Stomach smooth muscle (tissue), 2 donors: ENCODE measurements around the gene PPP2R3B.

Source experiments
- H3K27ac ChIP-seq: one replicate; pipeline ENCODE4 v1.7.0; 2013; ENCODE audit warnings: mild to moderate bottlenecking, low read length, inconsistent platforms
- H3K27me3 ChIP-seq, 2 donors: one replicate each; pipeline ENCODE4 v1.7.0; 2013; ENCODE audit warnings: low read length in 2 of 2; ENCODE audit not compliant: insufficient read depth in 2 of 2, control insufficient read depth in 1 of 2
- H3K36me3 ChIP-seq, 2 donors: one replicate each; pipeline ENCODE4 v1.7.0; 2013; ENCODE audit warnings: low read length in 2 of 2; ENCODE audit not compliant: control insufficient read depth in 2 of 2, insufficient read depth in 2 of 2
- H3K4me1 ChIP-seq: one replicate; pipeline ENCODE4 v1.7.0; 2013; ENCODE audit warnings: low read length; ENCODE audit not compliant: control insufficient read depth, insufficient read depth
- H3K4me3 ChIP-seq, 2 donors: one replicate each; pipeline ENCODE4 v1.7.0; 2013; ENCODE audit warnings: low read length in 2 of 2
- H3K9ac ChIP-seq, 2 donors: one replicate each; pipeline ENCODE4 v1.7.0; 2013; ENCODE audit warnings: low read length in 2 of 2, mild to moderate bottlenecking in 1 of 2
- H3K9me3 ChIP-seq, 2 donors: one replicate each; pipeline ENCODE4 v1.7.0; 2013; ENCODE audit warnings: low read length in 2 of 2; ENCODE audit not compliant: control insufficient read depth in 2 of 2
- donor health status: healthy.
- donor health status: Pancreatic carcinoma.

PPP2R3B gene

DNA sequence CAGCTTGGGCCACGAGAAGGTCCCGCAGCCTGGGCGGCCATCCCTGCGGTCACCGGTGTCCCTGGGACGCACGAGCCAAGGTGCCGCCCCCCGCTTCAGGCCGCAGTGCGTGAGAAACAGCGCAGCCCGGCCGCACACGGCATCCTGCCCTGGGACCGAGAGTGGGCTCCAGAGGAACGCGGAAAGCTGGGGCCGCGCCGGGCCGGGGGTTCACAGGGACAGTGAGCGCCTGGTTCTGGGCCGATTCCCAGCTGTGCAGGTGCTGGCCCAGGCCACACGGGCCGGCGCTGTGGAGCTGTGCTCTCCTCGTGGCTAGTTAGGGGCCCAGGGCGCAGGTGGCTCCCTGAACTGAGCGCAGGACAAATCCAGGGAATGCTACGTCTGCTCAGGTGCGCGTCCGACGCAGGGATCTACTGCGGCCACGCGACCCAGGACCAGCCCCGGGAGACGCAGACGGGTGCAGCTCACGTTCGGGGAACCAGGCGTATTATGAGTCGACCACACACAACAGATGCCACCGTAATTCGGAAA lies 42.3 kb downstream of the PPP2R3B start:
- Histone ChIP-seq H3K36me3 (no peaks in the 10 kb centered on the region), H3K27ac (no peak overlapping the region), H3K4me1 (no peaks in the 10 kb centered on the region), H3K9ac (no peak overlapping the region), H3K9me3 (no peaks in the 10 kb centered on the region), H3K4me3 (no peak overlapping the region), H3K27me3 (no peaks in the 10 kb centered on the region)

DNA sequence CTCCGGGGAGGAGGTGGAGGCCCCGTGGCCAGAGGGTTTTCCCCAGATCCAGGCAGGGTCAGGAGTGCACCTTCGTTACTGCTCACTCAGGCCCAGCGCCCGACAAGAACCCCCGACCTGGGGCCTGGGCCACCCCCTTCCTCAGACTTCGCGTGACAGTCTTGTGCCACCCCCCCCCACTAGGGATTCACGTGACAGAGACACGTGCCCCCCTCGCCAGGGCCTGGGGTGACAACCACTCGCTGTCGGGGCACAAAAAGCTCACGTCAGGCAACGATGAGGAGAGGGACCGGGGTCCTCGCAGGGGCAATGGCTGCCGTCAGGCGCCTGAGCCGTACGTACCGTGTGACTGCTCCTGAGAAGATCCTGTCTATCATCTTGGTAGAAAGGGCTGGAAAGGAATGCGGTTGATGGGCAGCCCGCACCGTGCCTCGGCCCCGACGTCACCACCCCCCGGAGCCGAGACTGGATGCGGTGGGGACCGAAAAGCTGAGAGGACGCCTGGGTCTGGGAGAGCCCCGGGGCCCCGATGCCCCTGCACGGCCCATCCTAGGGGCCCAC lies 45.1 kb downstream of the PPP2R3B start:
- H3K9me3 ChIP-seq = no peaks in the 10 kb centered on the region
- no peak overlapping the region for H3K9ac ChIP-seq
- no peak overlapping the region for H3K4me3 ChIP-seq
- H3K27me3 ChIP-seq = no peaks in the 10 kb centered on the region
- no peak overlapping the region for H3K27ac ChIP-seq
- H3K4me1 ChIP-seq = no peaks in the 10 kb centered on the region
- no peaks in the 10 kb centered on the region for H3K36me3 ChIP-seq

DNA sequence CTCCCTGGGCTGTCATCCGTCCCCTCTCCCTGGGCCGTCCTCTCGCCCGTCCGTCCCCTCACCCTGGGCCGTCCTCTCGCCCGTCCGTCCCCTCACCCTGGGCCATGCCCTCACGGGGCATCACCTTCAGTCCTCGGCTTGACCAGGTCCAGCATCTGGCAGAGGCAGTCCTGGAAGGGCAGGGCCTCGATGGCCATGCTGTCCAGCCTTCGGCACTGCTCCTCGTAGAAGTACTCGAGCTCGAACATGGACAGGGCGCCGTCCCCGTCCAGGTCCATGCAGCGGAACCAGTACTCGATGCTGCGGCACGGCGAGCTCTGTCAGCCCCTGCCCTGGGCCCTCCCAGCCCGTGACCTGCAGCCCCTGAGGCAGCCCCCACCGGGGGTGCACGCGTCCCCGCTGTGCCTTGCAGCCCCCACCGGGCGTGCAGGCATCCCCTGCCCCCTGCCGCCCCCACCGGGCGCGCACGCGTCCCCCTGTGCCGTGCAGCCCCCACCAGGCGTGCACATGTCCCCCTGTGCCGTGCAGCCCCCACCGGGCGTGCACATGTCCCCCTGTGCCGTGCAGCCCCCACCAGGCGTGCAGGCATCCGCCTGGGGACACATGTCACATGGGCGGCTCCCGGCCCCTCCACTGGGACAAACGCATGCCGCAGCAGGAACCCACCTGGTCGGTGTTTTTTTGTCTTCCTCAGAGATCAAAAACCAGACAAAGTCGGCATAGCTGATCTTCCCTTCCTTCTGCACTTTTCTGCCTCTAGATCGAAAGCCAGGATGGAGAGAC lies 45.9 kb downstream of the PPP2R3B start:
- Histone ChIP-seq H3K27me3 (no peaks in the 10 kb centered on the region), H3K4me1 (no peaks in the 10 kb centered on the region), H3K9ac (no peak overlapping the region), H3K4me3 (no peak overlapping the region), H3K36me3 (no peaks in the 10 kb centered on the region), H3K9me3 (no peaks in the 10 kb centered on the region), H3K27ac (no peak overlapping the region)

GRCh38 chrX:340121-340520 lies 46.6 kb downstream of the PPP2R3B start:
- H3K9me3 ChIP-seq = no peaks in the 10 kb centered on the region
- no peaks in the 10 kb centered on the region for H3K27me3 ChIP-seq
- H3K4me1 ChIP-seq = no peaks in the 10 kb centered on the region
- H3K9ac ChIP-seq = no peak overlapping the region
- no peak overlapping the region for H3K27ac ChIP-seq
- H3K36me3 ChIP-seq = no peaks in the 10 kb centered on the region
- no peak overlapping the region for H3K4me3 ChIP-seq

DNA sequence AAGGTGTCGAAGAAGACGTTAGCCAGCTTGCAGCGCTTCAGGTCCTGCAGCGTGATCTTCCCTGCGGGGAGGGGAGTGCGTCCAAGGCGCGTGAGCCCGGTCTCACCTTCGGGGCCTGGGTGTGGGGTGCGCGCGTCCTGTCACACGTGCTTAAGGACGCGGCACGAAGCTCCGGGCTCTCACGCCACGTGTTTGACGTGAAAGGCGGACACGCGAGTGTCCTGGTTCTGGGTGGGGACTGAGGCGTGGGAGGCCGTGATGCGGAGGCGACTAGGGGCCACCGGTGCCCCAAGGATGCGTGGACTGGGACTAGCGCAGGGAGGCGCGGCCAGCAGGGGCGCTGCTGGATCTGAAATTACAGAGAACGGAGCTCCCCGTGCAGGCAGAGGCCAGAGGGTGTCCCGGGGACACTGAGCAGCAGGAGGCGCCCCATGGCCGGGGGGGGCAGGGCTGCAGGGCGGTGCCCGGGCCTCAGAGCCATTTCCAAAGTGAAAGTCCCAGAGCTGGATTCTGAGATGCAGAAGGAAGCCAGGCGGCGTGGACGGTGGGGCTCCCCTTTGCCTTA lies 47.8 kb downstream of the PPP2R3B start:
- Histone ChIP-seq H3K27me3 (no peaks in the 10 kb centered on the region), H3K4me1 (no peaks in the 10 kb centered on the region), H3K9me3 (no peaks in the 10 kb centered on the region), H3K36me3 (no peaks in the 10 kb centered on the region), H3K4me3 (no peak overlapping the region), H3K27ac (no peak overlapping the region), H3K9ac (no peak overlapping the region)

DNA sequence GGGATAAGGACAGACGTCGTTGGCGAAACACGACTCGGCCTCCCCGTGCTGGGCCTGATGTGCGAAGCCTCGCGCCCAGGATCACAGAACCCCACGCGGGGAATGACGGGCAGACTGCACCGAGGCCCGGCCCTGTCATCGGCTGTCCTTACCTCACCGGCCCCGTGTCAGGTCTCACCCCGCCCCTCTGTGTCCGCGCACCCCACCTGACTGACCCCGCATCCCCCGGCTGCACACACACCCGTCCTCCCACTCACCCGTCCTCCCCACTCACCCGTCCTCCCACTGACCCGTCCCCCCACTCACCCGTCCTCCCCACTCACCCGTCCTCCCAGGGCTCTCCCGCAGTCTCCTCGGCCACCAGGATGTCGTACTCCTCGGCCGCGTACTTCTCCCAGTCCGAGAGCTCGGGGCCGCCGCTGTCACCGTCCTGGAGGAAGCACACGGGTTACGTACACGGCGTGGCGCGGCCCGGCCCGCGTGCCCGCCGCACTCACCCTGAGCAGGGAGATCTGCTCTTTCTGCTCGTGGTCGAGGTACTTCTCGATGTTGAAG lies 48.3 kb downstream of the PPP2R3B start:
- Histone ChIP-seq H3K9me3 (no peaks in the 10 kb centered on the region), H3K36me3 (no peaks in the 10 kb centered on the region), H3K4me1 (no peaks in the 10 kb centered on the region), H3K27ac (no peak overlapping the region), H3K9ac (no peak overlapping the region), H3K4me3 (no peak overlapping the region), H3K27me3 (no peaks in the 10 kb centered on the region)

DNA sequence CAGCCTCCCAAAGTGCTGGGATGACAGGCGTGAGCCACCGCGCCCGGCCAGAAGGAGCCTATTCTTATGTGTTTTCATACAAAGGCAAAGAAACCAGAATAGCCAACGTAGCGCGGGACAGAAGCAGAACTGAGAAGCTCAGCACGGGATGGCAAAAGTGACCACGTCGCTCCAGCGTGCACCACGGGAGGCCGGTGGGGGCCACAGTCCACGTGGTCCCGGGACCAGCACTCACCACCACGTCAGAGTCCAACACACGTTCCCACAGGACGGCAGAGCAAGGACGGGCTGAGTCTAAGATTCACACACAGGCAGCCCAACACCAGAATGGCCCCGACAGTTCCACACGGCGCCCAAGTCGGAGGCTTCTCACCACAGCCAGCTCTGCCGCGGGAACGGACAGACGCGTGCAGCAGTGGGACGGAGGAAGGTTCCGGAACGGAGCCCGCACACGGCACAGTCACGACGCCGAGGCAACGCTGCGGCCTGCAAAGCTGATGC lies 49.3 kb downstream of the PPP2R3B start:
- no peaks in the 10 kb centered on the region for H3K9me3 ChIP-seq
- no peaks in the 10 kb centered on the region for H3K27me3 ChIP-seq
- no peak overlapping the region for H3K27ac ChIP-seq
- no peaks in the 10 kb centered on the region for H3K4me1 ChIP-seq
- H3K4me3 ChIP-seq = no peak overlapping the region
- H3K36me3 ChIP-seq = no peaks in the 10 kb centered on the region
- H3K9ac ChIP-seq = no peak overlapping the region

DNA sequence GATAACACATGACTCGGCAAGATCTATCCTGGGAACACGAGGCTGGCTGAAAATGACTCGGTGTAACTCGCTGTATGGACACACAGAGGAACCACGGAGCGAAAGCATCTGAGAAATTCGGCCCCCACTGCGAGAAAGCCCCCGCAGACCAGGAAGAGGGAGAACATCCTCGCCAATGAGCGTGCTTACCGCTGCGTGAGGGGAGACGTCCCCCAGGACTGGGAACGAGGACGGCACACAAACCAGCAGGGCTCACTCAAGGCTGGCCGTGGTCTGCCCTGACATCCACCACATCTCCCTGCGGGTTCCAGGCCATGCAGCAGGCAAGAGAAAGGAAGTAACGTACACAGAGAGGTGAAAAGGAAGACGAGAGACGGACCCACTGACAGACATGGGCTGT lies 50.5 kb downstream of the PPP2R3B start:
- Histone ChIP-seq H3K4me3 (no peak overlapping the region), H3K9me3 (no peaks in the 10 kb centered on the region), H3K27me3 (peaks cover 5 to 7% of the 10 kb centered on the region in 2 donors), H3K36me3 (no peaks in the 10 kb centered on the region), H3K9ac (no peak overlapping the region), H3K27ac (no peak overlapping the region), H3K4me1 (peaks cover 5% of the 10 kb centered on the region)

- H3K27me3 ChIP-seq = peaks cover 10% of the 10 kb centered on the region in 2 donors
- no peak overlapping the region for H3K4me3 ChIP-seq
- no peak overlapping the region for H3K9ac ChIP-seq
- H3K27ac ChIP-seq = no peak overlapping the region
- H3K4me1 ChIP-seq = peaks cover 8% of the 10 kb centered on the region
- H3K9me3 ChIP-seq = no peaks in the 10 kb centered on the region
- H3K36me3 ChIP-seq = no peaks in the 10 kb centered on the region
Measured at GRCh38 chrX:335758-336155, 51.0 kb downstream of the PPP2R3B start.

GRCh38 chrX:334971-335757 lies 51.5 kb downstream of the PPP2R3B start:
- no peak overlapping the region for H3K9ac ChIP-seq
- peaks cover 10 to 13% of the 10 kb centered on the region in 2 donors for H3K27me3 ChIP-seq
- H3K9me3 ChIP-seq = no peaks in the 10 kb centered on the region
- no peaks in the 10 kb centered on the region for H3K36me3 ChIP-seq
- no peak overlapping the region for H3K4me3 ChIP-seq
- H3K27ac ChIP-seq = no peak overlapping the region
- peaks cover 8% of the 10 kb centered on the region for H3K4me1 ChIP-seq
